WTC11 (cell line): ENCODE data around the gene ACO2.

ENCODE experiments used
- CTCF ChIP-seq: fragments of 200-600 bp; IDR thresholded peaks from 2 replicates; pipeline ENCODE4 v1.8.0; 2022; ENCODE audit warnings: antibody characterized with exemption
- TCF7 ChIP-seq: sonication (generic); formaldehyde crosslinking; IDR thresholded peaks from 2 replicates; pipeline ENCODE4 v1.8.0; 2022; ENCODE audit warnings: mild to moderate bottlenecking, low read depth, missing genetic modification reagents, moderate library complexity
- ZBTB21 ChIP-seq: sonication (generic); formaldehyde crosslinking; IDR thresholded peaks from 2 replicates; pipeline ENCODE4 v1.8.1; 2023; ENCODE audit warnings: mild to moderate bottlenecking, missing genetic modification reagents, borderline replicate concordance

GRCh38 chr22:41485033-41485432, 16.1 kb downstream of the ACO2 start:
- TF ChIP-seq CTCF (no peak), ZBTB21 (CRISPR knock-in tag) (no peak), TCF7 (no peak)
